HuH-7 (cell line): ENCODE data around the gene RBM43.
"Not testable (repeated sequence)": the region's sequence is repeated elsewhere in the genome, so short reads cannot be mapped to it uniquely, and the experiment has no call there.

Experiments used
- DNase-seq: peaks from one replicate; pipeline ENCODE4 v3.0.0; 2011; ENCODE audit warnings: low spot score

The RBM43 gene

GRCh38 chr2:151261231-151261976 lies at the start of gene RBM43:
TSS of gene RBM43 (minus strand) at chr2:151261863. CDS start at chr2:151261727, 136 bp downstream.
- peak; percentile 91 for DNase-seq

GRCh38 chr2:151310313-151310712 lies 48.6 kb upstream of the RBM43 start:
- DNase-seq = not testable (repeated sequence)

- no peak for DNase-seq
These were observed 45.0 kb upstream of the RBM43 start for GRCh38 chr2:151306621-151307020.

- DNase-seq = no peak
These were observed 43.5 kb upstream of the RBM43 start for GRCh38 chr2:151305129-151305691.

- no peak for DNase-seq
These were observed 41.2 kb upstream of the RBM43 start for GRCh38 chr2:151302879-151303278.

- DNase-seq = no peak
These were observed 40.7 kb upstream of the RBM43 start for GRCh38 chr2:151302404-151302803.

- no peak for DNase-seq
These were observed 38.4 kb upstream of the RBM43 start for GRCh38 chr2:151299920-151300539.

- DNase-seq = no peak
These were observed 36.2 kb upstream of the RBM43 start for GRCh38 chr2:151297882-151298281.

GRCh38 chr2:151295926-151296325 lies 34.3 kb upstream of the RBM43 start:
- DNase-seq = not testable (repeated sequence)

GRCh38 chr2:151292546-151292945 lies 30.9 kb upstream of the RBM43 start:
- DNase-seq = no peak

- no peak for DNase-seq
These were observed 30.5 kb upstream of the RBM43 start for GRCh38 chr2:151292141-151292540.

- DNase-seq = no peak
These were observed 29.6 kb upstream of the RBM43 start for GRCh38 chr2:151291224-151291623.

- peak; percentile 70 for DNase-seq
These were observed 28.6 kb upstream of the RBM43 start for GRCh38 chr2:151289972-151290866.

- no peak for DNase-seq
These were observed 26.0 kb upstream of the RBM43 start for GRCh38 chr2:151287513-151288250.

GRCh38 chr2:151282401-151282800 lies 20.7 kb upstream of the RBM43 start:
- no peak for DNase-seq

GRCh38 chr2:151280271-151280670 lies 18.6 kb upstream of the RBM43 start:
- no peak for DNase-seq

- no peak for DNase-seq
These were observed 16.8 kb upstream of the RBM43 start for GRCh38 chr2:151278487-151278886.

- DNase-seq = no peak
These were observed 15.4 kb upstream of the RBM43 start for GRCh38 chr2:151277067-151277466.

- no peak for DNase-seq
These were observed 13.6 kb upstream of the RBM43 start for GRCh38 chr2:151275291-151275690.

GRCh38 chr2:151271824-151272223 lies 10.2 kb upstream of the RBM43 start:
- DNase-seq = no peak

- DNase-seq = no peak
These were observed 8.3 kb upstream of the RBM43 start for GRCh38 chr2:151269798-151270568.
